ENCODE measurements around the gene LUZP4. TPM values are rescaled to one million over a fixed set of nuclear protein-coding genes. Genes with fewer than 3 reads are reported as not detected.

The LUZP4 gene
- total and polyA plus RNA-seq, 2 of the 8 experiments (the other 6 are each of a cell fraction or from before 2014, with no cell fraction given), result 0.17 TPM; not detected in 1

DNA sequence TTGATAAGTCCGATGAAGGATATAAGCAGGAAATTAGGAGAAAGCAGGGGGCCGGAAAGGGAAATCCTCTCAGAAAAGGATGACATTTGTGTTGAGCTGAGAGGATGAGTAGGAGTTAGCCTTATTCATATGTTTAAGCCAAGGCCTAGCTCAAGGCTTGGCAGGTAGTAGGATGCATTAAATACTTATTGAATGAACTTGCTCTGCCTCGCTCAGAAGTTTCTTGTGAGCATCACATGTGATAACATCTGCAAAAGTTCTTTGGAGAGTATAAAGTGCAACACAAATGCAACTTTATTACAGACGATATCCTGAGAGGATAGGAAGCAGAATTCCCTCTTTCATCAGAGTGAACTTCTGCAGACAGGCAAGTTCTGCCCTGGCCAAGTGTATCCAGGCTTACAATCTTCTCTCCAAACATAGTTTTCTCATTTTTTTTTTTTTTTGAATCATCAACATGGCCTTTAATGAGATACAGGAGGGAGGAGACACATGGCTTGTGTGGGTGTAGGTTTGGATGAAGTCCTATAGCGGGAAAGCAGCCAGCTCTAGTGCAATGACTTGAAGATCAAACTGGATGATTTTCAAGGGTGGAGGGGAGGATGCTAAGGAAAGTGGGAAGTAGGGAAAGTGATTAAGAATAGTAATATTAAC is 48.1 kb downstream of the LUZP4 start (continued):
- TF ChIP-seq BCL11A (IDR thresholded peaks at IDR 0.05; ENCODE audit: low read depth in 2 of 2, low read length in 2 of 2) (no peak), POLR2A (IDR thresholded peaks at IDR 0.05; ENCODE audit: control extremely low read depth in 1 of 2, low read depth in 2 of 2, low read length in 2 of 2) (no peak), CHD1 (IDR thresholded peaks at IDR 0.05; ENCODE audit: low read depth, low read length) (no peak), SRF (IDR thresholded peaks at IDR 0.05; ENCODE audit: low read depth, low read length) (no peak)
